Muscle layer of colon (tissue), 2 donors: ENCODE data around the gene APEH.

Experiments used
- H3K27ac ChIP-seq: one replicate; pipeline ENCODE4 v1.7.0; 2013; ENCODE audit warnings: low read depth, mild to moderate bottlenecking, low read length, moderate library complexity
- H3K27me3 ChIP-seq, 2 donors: one replicate each; pipeline ENCODE4 v1.7.0; 2013; ENCODE audit warnings: low read length in 2 of 2, mild to moderate bottlenecking in 2 of 2; ENCODE audit not compliant: insufficient read depth in 2 of 2, control insufficient read depth in 1 of 2
- H3K36me3 ChIP-seq: one replicate; pipeline ENCODE4 v1.7.0; 2013; ENCODE audit warnings: mild to moderate bottlenecking, low read length; ENCODE audit not compliant: insufficient read depth
- H3K4me1 ChIP-seq: one replicate; pipeline ENCODE4 v1.7.0; 2013; ENCODE audit warnings: mild to moderate bottlenecking, low read length; ENCODE audit not compliant: insufficient read depth
- H3K4me3 ChIP-seq, 2 donors: one replicate each; pipeline ENCODE4 v1.7.0; 2013; ENCODE audit warnings: low read length in 2 of 2, low read depth in 1 of 2, mild to moderate bottlenecking in 1 of 2, moderate library complexity in 1 of 2
- H3K9ac ChIP-seq: one replicate; pipeline ENCODE4 v1.7.0; 2013; ENCODE audit warnings: low read length
- H3K9me3 ChIP-seq: one replicate; pipeline ENCODE4 v1.7.0; 2013; ENCODE audit warnings: mild to moderate bottlenecking, low read length
- donor health status: abdominal sarcoma.
- donor health status: Adenocarcinoma of cecum.

The APEH gene

DNA sequence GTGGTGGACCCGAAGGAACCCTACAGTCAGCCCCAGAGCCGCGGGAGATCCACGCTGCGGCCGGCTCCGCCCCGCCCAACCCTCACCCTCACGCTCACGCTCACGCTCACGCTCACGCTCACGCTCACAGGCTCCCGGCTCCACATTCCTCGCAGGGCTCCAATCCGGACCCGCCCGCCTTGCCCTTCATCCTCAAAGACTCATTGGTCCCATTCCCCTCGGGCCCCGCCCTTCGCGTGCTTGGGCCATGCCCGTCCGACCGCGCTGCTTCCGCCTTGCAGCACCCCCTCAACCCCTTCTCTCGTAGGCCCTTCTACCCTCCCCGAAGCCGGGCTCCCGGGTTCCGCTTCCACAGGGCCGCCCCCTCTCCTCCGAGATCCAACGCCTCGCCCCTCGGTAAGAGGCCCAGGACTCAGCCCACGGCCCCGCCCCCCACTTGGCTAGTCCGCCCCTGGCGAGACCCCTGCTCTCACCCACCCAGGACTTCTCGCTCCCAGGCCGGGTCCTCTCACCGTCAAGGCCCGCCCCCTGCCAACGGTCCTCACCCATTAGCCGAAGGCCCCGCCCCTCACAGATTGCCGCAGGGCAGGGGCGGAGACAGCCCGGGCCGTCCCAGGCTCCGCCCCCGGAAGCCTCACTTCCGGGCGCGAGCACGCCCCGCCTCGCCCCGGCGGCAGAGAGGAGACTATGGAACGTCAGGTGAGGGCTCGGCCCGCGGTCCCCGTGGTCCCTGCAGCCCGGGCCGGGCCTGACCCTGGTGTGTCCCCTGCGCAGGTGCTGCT is at the start of gene APEH:
Gene APEH, plus strand, starts transcription at position 637 of the 782 bp plus-strand sequence. Its CDS starts 51 bp downstream, at position 688.
- no peaks in the 10 kb centered on the region for H3K27me3 ChIP-seq
- peak within 1 kb of the TSS; percentile 57 for H3K27ac ChIP-seq
- H3K36me3 ChIP-seq = peaks cover 28% of the 10 kb centered on the region
- peak within 1 kb of the TSS; percentile 39 for H3K9ac ChIP-seq
- peaks cover 12% of the 10 kb centered on the region for H3K4me1 ChIP-seq
- peak within 1 kb of the TSS; percentile 77 to 78 for H3K4me3 ChIP-seq
- no peaks in the 10 kb centered on the region for H3K9me3 ChIP-seq

- no peaks in the 10 kb centered on the region for H3K36me3 ChIP-seq
- no peaks in the 10 kb centered on the region for H3K4me1 ChIP-seq
- no peaks in the 10 kb centered on the region for H3K27me3 ChIP-seq
- H3K4me3 ChIP-seq = no peak overlapping the region
- no peak overlapping the region for H3K9ac ChIP-seq
- H3K9me3 ChIP-seq = no peaks in the 10 kb centered on the region
- H3K27ac ChIP-seq = no peak overlapping the region
Observed at GRCh38 chr3:49625071-49625470, 49.1 kb upstream of the APEH start.

DNA sequence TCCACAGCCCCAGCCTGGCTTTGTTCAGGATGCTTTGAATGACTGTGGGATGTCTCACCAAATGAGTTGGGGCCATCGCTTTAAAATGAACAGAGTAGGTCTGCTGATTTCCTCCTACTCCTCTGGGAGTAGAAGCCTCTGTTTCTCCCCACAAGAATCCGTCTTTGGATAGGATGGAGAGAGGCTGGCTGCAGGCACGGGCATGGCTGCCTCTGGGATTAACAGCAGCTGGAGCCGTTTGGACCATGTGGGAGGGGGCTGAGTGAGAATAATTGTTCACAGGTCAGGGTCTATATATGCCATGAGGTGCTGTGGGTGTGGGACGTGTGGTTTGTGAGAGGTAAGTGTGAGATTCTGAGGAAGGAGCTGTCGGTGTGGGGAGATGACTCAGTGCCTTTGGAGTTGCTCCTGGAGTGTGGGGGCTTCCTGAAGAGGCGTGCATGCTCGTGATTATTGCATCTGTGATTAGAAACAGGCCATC is 48.0 kb upstream of the APEH start:
- no peaks in the 10 kb centered on the region for H3K4me1 ChIP-seq
- H3K9ac ChIP-seq = no peak overlapping the region
- no peak overlapping the region for H3K4me3 ChIP-seq
- no peaks in the 10 kb centered on the region for H3K36me3 ChIP-seq
- H3K9me3 ChIP-seq = no peaks in the 10 kb centered on the region
- H3K27ac ChIP-seq = no peak overlapping the region
- no peaks in the 10 kb centered on the region for H3K27me3 ChIP-seq

- Histone ChIP-seq H3K36me3 (no peaks in the 10 kb centered on the region), H3K27me3 (no peaks in the 10 kb centered on the region)
Observed at GRCh38 chr3:49626796-49627195, 47.4 kb upstream of the APEH start.

GRCh38 chr3:49627634-49628033 is 46.5 kb upstream of the APEH start:
- Histone ChIP-seq H3K4me1 (no peaks in the 10 kb centered on the region), H3K9ac (no peak overlapping the region), H3K36me3 (no peaks in the 10 kb centered on the region), H3K9me3 (no peaks in the 10 kb centered on the region), H3K27me3 (no peaks in the 10 kb centered on the region), H3K4me3 (no peak overlapping the region), H3K27ac (no peak overlapping the region)

More at GRCh38 chr3:49626796-49627195, 47.4 kb upstream of the APEH start:
- no peaks in the 10 kb centered on the region for H3K4me1 ChIP-seq
- H3K9ac ChIP-seq = no peak overlapping the region
- no peak overlapping the region for H3K4me3 ChIP-seq
- no peaks in the 10 kb centered on the region for H3K9me3 ChIP-seq
- H3K27ac ChIP-seq = no peak overlapping the region

GRCh38 chr3:49628249-49628648 is 45.9 kb upstream of the APEH start:
- no peaks in the 10 kb centered on the region for H3K27me3 ChIP-seq
- no peak overlapping the region for H3K4me3 ChIP-seq
- H3K27ac ChIP-seq = no peak overlapping the region
- no peaks in the 10 kb centered on the region for H3K36me3 ChIP-seq
- no peak overlapping the region for H3K9ac ChIP-seq
- H3K4me1 ChIP-seq = no peaks in the 10 kb centered on the region
- H3K9me3 ChIP-seq = no peaks in the 10 kb centered on the region

DNA sequence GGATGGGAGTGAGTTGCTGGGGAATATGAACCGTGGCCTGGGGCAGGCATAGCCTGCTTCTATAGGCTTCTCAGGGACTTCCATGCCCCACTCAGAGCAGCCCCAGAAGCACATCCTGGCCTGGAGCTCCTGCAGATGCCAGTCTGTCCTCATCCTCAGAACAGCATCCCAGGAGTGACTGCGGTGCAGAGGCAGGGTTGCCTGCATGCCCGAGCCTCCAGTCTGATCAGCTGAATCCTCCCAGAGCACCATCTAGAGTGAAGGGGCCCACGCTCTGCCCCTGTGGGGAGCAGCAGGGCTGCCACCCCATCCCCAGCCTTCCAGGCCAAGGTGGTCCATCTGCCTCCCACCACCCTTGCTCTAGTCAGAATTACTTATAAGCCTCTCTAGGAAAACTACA is 44.7 kb upstream of the APEH start:
- H3K27ac ChIP-seq = no peak overlapping the region
- H3K9ac ChIP-seq = no peak overlapping the region
- H3K4me1 ChIP-seq = no peaks in the 10 kb centered on the region
- H3K27me3 ChIP-seq = no peaks in the 10 kb centered on the region
- H3K36me3 ChIP-seq = no peaks in the 10 kb centered on the region
- no peak overlapping the region for H3K4me3 ChIP-seq
- H3K9me3 ChIP-seq = no peaks in the 10 kb centered on the region

GRCh38 chr3:49629866-49630265 is 44.3 kb upstream of the APEH start:
- Histone ChIP-seq H3K4me3 (no peak overlapping the region), H3K9me3 (no peaks in the 10 kb centered on the region), H3K9ac (no peak overlapping the region), H3K27ac (no peak overlapping the region), H3K27me3 (no peaks in the 10 kb centered on the region), H3K36me3 (no peaks in the 10 kb centered on the region), H3K4me1 (no peaks in the 10 kb centered on the region)

- Histone ChIP-seq H3K4me1 (no peaks in the 10 kb centered on the region), H3K36me3 (no peaks in the 10 kb centered on the region), H3K9ac (no peak overlapping the region), H3K27me3 (no peaks in the 10 kb centered on the region), H3K4me3 (no peak overlapping the region), H3K9me3 (no peaks in the 10 kb centered on the region), H3K27ac (no peak overlapping the region)
Observed at GRCh38 chr3:49630784-49631183, 43.4 kb upstream of the APEH start.

- Histone ChIP-seq H3K27ac (no peak overlapping the region), H3K9me3 (no peaks in the 10 kb centered on the region), H3K36me3 (no peaks in the 10 kb centered on the region), H3K4me3 (no peak overlapping the region), H3K27me3 (no peaks in the 10 kb centered on the region), H3K9ac (no peak overlapping the region), H3K4me1 (no peaks in the 10 kb centered on the region)
Observed at GRCh38 chr3:49634736-49635135, 39.4 kb upstream of the APEH start.

GRCh38 chr3:49636883-49637609 is 37.1 kb upstream of the APEH start:
- no peaks in the 10 kb centered on the region for H3K4me1 ChIP-seq
- H3K27ac ChIP-seq = no peak overlapping the region
- no peaks in the 10 kb centered on the region for H3K36me3 ChIP-seq
- no peaks in the 10 kb centered on the region for H3K27me3 ChIP-seq
- no peak overlapping the region for H3K4me3 ChIP-seq
- no peaks in the 10 kb centered on the region for H3K9me3 ChIP-seq
- no peak overlapping the region for H3K9ac ChIP-seq
